SW480 (cell line): Measurements from ENCODE around the gene CCNQ.
"Not testable (repeated sequence)": the region's sequence is repeated elsewhere in the genome, so short reads cannot be mapped to it uniquely, and the experiment has no call there.

Experiments
- DNase-seq: peaks from one replicate; pipeline ENCODE4 v3.0.0-alpha.2; 2016; ENCODE audit warnings: low spot score

CCNQ gene

GRCh38 chrX:153623310-153624029 is 24.5 kb upstream of the CCNQ start:
- no peak for DNase-seq

GRCh38 chrX:153622661-153623309 is 23.8 kb upstream of the CCNQ start:
- DNase-seq = no peak

DNA sequence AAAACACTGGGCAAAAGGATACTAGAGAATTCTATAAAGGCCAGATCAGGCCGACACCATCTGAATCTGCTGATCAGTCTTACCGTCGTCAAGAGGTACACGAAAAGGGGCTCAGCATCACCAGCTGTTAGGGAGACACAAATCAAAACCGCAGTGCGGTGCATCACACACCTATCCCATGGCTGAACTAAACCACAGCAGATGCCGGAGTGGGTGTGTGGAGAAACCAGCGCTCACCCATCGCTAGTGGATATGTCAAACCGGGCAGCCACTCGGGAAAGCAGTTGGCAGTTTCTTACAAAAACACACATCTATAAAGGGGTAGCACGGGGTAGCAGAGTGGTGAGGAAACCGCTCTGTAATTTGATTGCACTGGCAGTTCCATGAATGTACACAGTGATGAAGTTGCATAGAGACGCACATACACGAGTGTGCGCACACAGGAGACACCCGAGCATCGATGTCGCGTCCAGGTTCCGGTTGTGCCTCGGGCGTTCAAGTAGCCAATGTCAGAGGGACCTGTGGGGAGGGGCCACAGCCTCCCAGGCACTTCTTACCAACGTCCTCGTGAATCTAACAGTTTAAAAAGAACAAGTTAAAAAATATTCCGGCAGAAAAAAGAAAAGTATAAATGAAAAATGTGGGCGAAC is 23.1 kb upstream of the CCNQ start:
- no peak for DNase-seq

DNA sequence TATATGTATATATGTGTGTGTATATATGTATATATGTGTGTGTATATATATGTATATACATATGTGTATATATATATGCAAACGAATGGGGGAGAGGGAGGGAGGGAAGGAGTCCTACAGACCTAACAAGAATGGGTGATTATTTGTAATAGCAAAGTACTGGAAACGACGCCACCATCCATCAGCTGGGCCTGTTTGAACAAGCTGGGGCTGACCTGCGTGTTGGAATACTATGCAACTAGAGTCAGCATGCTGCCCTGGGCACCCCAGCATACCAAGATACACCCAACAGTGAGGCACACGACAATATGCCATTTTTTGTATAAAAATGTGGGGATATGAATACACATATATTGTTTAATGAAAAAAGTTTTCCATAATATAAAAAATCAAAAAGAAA is 21.6 kb upstream of the CCNQ start:
- no peak for DNase-seq

- no peak for DNase-seq
Observed at GRCh38 chrX:153614818-153615217, 15.9 kb upstream of the CCNQ start.

- no peak for DNase-seq
Observed at GRCh38 chrX:153612413-153612812, 13.5 kb upstream of the CCNQ start.

DNA sequence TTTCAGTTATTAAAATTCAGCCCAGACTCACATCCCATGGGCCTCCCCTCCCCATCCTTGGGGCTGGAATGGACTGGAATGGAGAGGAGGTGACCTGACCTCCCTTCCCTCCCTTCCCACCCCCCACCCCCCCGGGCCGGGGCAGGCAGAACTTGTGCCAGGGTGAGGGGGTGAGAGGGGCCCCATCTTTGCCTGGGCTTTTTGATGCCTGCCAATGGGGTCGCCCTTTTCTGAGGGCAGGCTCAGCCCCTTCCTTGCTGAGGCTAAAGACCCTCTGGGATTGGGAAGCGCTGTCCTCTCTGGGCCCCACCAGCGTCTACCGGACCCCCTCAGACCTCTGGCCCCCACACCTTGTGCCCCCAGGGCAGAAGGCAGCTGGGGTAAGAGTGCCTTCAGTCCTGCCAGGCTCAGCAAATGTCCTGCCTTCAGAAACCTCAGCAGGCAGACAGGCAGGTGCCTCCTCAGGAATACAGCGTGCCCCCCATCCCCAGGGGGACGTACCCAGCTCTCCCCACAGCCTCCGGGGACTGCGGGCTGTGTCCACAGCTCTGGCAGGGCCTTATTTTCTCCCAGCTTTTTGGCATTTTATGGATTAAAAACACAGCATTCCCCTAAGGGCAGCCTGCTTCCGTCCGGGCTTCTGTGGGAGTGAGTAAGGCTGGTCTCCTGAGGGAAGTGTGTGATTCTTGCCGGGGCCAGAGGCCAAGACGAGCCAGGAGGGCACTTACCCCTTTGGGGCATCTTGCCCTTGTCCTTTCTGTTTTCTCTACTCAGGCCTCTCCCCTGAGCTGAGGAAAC is 12.6 kb upstream of the CCNQ start:
- no peak for DNase-seq

DNA sequence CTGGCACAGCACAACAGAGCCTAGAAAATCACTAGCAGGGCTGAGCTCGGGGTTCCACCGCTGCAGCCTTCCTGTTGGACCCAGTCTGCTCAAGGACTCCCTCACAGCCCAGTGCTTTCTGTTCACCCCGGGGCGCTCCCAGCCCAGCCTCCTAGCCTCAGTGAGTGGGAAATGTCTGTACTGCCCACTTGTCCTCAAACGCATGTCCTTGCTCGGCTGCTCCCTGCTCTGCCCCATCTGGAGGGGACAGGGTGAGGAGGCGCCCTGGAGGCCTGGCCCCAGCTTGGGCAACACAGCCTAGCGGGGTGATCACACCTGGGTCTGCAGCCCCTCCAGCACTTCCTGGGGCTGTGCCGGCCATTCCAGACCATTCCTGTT is 11.9 kb upstream of the CCNQ start:
- no peak for DNase-seq

- peak; percentile 39 for DNase-seq
Observed at GRCh38 chrX:153609917-153610835, 11.2 kb upstream of the CCNQ start.

DNA sequence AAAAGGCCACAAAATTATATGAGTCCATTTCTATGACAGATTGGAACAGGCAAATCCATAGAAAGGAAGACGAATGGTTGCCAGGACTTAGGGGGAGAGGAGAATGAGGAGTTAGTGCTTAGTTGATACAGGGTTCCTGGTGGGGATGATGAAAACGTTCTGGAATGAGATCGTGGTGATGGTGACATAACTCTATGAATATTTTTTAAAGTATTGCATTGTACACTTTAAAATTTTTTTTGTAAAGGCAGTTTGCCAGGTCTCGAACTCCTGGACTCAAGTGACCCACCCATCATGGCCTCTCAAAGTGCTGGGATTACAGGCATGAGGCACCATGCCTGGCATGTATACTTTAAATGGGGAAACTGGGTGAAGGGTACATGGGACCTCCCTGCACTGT is 9.9 kb upstream of the CCNQ start:
- DNase-seq = no peak

GRCh38 chrX:153608376-153608775 is 9.4 kb upstream of the CCNQ start:
- DNase-seq = no peak

GRCh38 chrX:153606503-153606902 is 7.6 kb upstream of the CCNQ start:
- no peak for DNase-seq

- not testable (repeated sequence) for DNase-seq
Observed at GRCh38 chrX:153604666-153605380, 5.9 kb upstream of the CCNQ start.

DNA sequence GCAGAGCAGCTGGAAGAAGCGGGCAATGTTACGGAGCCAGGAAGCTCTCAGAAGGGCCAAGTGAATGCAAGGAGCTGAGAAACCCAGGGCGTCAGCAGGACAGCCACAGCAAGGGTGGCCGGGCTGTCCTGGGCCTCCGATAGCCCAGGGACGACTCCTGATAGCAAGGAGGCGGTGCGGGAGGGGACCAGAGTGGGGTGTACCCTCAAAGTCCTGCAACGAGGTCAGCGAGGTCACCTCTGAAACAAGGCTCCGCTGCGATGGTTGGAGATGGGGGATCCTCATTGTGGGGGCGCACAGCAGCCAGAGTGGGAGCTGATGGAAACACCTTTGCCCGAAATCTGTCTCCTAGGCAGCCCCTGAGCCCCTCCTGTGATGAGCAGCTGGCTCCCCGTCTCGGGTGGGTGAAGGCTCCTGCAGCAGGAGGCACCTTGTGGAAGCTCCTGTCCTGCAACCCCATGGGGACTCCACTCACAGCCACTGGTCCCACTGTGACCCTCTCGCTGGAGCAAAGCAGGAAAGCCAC is 4.3 kb upstream of the CCNQ start:
- no peak for DNase-seq

- no peak for DNase-seq
Observed at GRCh38 chrX:153602601-153603000, 3.7 kb upstream of the CCNQ start.

- no peak for DNase-seq
Observed at GRCh38 chrX:153601511-153602110, 2.7 kb upstream of the CCNQ start.

DNA sequence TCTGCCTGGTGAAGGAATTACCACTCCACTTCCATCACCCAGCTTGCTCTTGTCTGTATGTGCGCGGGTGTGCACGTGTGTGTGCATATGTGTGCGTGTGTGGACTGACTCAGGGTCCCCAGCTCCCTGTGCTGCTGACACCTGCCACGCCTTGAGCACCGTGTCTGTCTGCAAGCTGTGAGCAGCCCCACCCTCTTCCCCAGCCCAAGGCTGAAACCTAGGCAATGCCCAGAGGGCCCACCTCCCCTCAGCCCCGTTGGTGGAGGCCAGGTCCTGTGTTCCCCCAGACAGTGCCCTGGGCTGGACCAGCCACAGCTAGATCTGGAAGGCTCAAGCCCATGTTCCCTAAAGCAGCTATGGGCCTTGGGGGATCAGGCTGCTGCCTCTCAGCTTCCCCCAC is 2.0 kb upstream of the CCNQ start:
- DNase-seq = no peak

DNA sequence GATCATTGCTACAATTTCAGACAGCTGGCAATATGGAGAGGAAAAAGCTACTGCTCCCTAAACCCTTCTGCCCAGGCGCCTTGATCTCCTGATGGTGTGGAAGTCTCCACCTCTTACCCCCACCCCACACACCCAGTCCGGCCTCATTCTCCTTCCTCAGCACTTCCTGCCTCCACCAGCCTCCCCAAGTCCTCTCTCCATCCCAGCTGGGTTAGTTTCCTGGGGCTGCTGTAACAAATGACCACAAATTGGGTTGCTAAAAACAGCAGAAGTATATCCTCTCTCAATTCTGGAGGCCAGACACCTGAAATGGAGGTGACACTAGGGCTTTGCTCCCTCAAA is 1.1 kb upstream of the CCNQ start:
- DNase-seq = no peak

GRCh38 chrX:153599192-153600031 is 473 bp upstream of the CCNQ start:
- peak; percentile 81 for DNase-seq
